SK-N-SH treated with all-trans-retinoic acid at 6 μM for 48 hours (cell line): ENCODE data around the gene PPT2.

Experiments used
- ARNTL ChIP-seq: fragments of 450-650 bp; formaldehyde crosslinking; IDR thresholded peaks from 2 replicates; pipeline ENCODE4 v1.5.0; 2020; ENCODE audit warnings: low read depth, mild to moderate bottlenecking, moderate library complexity, borderline replicate concordance
- CREB5 ChIP-seq: fragments of 250-450 bp; sonication (Bioruptor Pico); IDR thresholded peaks from 2 replicates; pipeline ENCODE4 v1.5.1; 2020; ENCODE audit warnings: low read depth, mild to moderate bottlenecking, moderate library complexity
- ESRRG ChIP-seq: fragments of 250-450 bp; sonication (Bioruptor Pico); IDR thresholded peaks from 2 replicates; pipeline ENCODE4 v1.6.1; 2021; ENCODE audit warnings: mild to moderate bottlenecking
- OSR1 ChIP-seq: fragments of 250-450 bp; sonication (Bioruptor Pico); IDR thresholded peaks from 2 replicates; pipeline ENCODE4 v1.8.0; 2022; ENCODE audit warnings: moderate library complexity, mild to moderate bottlenecking, inconsistent platforms
- PATZ1 ChIP-seq: fragments of 250-450 bp; sonication (Bioruptor Pico); IDR thresholded peaks from 2 replicates; pipeline ENCODE4 v1.8.0; 2020; ENCODE audit warnings: mild to moderate bottlenecking, moderate library complexity, borderline replicate concordance
- PPARA ChIP-seq: fragments of 250-450 bp; sonication (Bioruptor Pico); IDR thresholded peaks from 2 replicates; pipeline ENCODE4 v1.5.0; 2020; ENCODE audit warnings: mild to moderate bottlenecking, borderline replicate concordance
- RARB ChIP-seq: fragments of 250-450 bp; sonication (Bioruptor Pico); IDR thresholded peaks from 2 replicates; pipeline ENCODE4 v1.8.0; 2021; ENCODE audit warnings: mild to moderate bottlenecking, moderate library complexity
- ZFP3 ChIP-seq: fragments of 250-450 bp; sonication (Bioruptor Pico); IDR thresholded peaks from 2 replicates; pipeline ENCODE4 v1.5.0; 2020; ENCODE audit warnings: mild to moderate bottlenecking, moderate library complexity
- ZFP30 ChIP-seq: fragments of 450-650 bp; formaldehyde crosslinking; IDR thresholded peaks from 2 replicates; pipeline ENCODE4 v1.5.0; 2022; ENCODE audit warnings: mild to moderate bottlenecking, moderate library complexity
- ZNF70 ChIP-seq: fragments of 450-650 bp; formaldehyde crosslinking; IDR thresholded peaks from 2 replicates; pipeline ENCODE4 v1.5.0; 2020; ENCODE audit warnings: mild to moderate bottlenecking, moderate library complexity

GRCh38 chr6:32163559-32164258 lies 9.8 kb downstream of the PPT2 start:
- no peak for TF ChIP-seq ZFP3 (CRISPR knock-in tag)
- TF ChIP-seq CREB5 (CRISPR knock-in tag): no peak
- TF ChIP-seq ZFP30 (CRISPR knock-in tag): no peak
- no peak for TF ChIP-seq ESRRG (CRISPR knock-in tag)
- no peak for TF ChIP-seq PATZ1 (CRISPR knock-in tag)
- TF ChIP-seq ARNTL (CRISPR knock-in tag): no peak
- no peak for TF ChIP-seq RARB (CRISPR knock-in tag)
- TF ChIP-seq PPARA (CRISPR knock-in tag): no peak
- no peak for TF ChIP-seq OSR1 (CRISPR knock-in tag)
- TF ChIP-seq ZNF70: no peak
